ENCODE measurements around the gene TSPO2. TPM values are rescaled to one million over a fixed set of nuclear protein-coding genes. Genes with fewer than 3 reads are reported as not detected.

Gene TSPO2
- total RNA-seq, 1 experiment from 2014 or later, result not detected

DNA sequence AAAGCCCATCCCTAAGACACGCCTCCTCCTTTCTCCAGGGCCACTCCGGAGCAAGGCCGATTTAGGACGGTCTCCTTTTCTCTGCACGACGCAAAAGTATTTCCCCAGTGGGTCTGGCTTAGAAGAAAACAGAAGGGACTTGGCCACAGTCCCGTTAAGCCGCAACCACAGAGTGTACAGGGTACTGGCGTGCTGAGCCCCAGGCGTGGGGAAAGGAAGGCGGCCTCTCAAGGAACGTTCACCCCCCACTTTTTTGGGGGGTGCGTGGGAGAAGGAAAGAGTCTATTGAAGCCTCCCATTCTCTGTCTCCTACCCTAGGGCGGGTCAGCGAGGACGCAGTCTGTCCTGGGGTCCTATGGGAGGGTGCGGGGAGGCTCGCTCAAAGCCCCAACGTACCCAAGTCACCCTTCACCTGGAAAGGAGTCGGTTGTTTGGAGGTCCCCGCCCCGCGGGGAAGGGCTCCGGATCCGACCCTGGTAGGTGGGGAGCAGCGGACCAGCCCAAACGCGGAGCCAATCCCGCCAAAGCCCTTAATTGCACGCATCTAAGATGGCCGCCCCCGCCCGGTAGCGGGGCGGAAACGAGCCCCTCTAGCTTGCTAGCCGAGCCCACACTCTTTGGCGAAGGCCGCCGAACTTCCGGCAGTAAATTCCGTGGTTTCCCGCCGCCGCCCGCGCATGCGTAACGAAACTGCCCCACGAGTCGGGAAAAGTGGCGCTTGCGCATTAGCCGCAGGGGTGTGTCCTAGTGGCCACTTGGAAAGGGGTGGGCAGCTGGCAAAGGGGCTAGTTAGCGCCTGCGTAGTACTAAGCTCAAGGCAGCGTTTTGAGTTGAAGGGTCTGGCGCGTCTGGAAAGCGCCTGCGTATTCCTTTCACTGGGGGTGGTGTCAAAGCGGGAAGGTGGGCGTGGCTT is 29.9 kb downstream of the TSPO2 start, which contains the start of gene OARD1:
Gene OARD1, minus strand, starts transcription at position 434 of the 913 bp plus-strand sequence. CDS start 722 bp downstream, outside the sequence.
- peak; percentile 99 for DNase-seq (ENCODE audit: low spot score)
- in situ Hi-C loops (cut with HindIII; ENCODE audit: low sequenced_read_pairs), result no loop called here

DNA sequence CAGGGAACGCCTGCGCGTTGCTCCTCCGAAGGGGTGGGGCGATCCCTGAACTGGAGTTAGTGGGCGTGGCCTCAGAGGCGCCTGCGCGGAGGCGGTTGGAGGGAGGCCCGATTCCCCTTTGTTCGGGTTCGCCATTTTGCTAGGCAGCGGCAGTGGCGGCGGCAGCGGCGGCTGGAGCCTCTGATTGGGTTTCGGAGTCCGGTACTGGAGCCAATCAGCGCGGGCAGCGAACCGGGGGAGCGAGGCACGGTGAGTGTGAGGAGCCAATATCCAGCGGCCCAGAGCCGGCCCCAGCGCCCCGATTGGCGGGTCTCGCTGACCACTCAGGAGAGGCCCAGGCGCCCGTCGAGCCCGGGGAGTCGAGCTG is 30.6 kb downstream of the TSPO2 start, which contains the start of gene NFYA:
Gene NFYA, plus strand, starts transcription at position 139 of the 367 bp plus-strand sequence. CDS start 6,116 bp downstream, outside the sequence.
- in situ Hi-C loops (cut with HindIII; ENCODE audit: low sequenced_read_pairs), result no loop called here
- no peak for DNase-seq (ENCODE audit: low spot score)

DNA sequence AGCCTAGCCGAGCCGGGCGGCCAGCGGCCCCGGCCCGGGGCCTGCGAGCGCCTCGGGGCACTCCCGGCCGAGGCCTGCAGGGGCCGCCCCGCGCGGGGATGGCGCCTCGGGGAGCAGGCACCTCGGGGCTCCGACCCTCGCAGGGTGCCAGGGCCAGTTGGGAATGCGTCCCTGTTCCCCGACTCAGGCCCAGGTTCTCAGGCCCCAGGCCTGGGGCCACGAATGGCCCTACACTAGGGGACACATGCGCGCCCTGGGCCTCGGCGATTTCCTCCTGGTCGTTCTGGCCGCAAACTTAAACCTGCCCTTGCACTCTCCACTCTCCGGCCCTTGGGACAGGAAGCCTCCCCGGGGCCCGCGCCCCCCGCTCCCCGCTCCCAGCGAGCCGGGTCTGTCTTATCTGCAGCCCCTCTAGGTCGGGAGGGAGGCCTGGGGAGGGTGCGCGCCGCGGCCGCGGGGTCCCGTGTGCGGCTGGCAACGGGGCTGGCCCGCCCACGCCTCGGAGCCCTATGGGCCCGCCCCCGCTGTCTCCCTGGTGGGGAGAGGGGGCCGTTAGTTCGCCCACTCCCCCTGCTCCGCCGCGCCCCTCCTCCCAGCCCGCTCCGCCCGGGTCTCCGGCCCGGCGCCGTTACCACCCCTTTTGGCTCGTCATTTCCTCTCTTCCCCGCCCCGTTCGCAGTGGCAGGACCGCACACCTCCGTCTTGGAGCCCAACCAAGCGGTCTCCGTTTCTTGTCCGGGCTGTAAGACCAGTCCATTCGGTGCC is 31.1 kb downstream of the TSPO2 start:
- in situ Hi-C loops (cut with HindIII; ENCODE audit: low sequenced_read_pairs), result no loop called here
- peak; percentile 89 for DNase-seq (ENCODE audit: low spot score)

DNA sequence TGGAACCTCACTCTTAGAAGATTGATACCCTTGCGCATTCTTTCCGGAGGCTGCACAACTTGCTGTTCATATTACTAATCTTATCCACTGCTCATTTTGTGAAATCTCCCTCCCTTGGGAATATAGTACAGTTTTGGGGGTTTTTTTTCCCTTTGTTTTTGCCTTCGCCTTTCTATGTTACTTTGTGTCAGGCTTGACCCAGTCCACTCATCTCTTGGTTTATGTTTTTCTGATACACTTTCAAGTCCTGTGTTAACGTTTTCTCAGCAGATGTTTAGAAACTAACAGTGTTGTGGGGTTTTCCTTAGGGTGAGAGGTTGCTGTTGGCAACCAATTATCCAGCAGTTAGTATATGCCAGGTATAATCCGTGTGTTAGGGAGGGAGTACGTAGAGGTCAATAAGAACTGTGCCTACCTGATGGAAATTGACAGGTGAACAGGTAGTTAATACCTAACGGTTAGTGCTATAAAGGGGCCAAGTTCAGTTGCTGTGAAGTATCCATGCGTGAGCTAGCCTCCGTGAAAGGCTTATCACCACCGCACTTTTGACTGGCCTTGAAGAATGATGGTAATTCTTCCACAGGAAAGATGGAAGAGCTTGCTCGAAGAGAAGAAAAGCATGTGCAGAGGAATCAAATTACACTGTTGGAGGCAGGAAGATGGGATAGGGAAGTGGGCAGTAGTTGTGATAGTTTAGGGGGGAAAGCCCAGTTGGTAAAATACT is 31.9 kb downstream of the TSPO2 start:
- DNase-seq (ENCODE audit: low spot score), result peak; percentile 53
- in situ Hi-C loops (cut with HindIII; ENCODE audit: low sequenced_read_pairs), result no loop called here

DNA sequence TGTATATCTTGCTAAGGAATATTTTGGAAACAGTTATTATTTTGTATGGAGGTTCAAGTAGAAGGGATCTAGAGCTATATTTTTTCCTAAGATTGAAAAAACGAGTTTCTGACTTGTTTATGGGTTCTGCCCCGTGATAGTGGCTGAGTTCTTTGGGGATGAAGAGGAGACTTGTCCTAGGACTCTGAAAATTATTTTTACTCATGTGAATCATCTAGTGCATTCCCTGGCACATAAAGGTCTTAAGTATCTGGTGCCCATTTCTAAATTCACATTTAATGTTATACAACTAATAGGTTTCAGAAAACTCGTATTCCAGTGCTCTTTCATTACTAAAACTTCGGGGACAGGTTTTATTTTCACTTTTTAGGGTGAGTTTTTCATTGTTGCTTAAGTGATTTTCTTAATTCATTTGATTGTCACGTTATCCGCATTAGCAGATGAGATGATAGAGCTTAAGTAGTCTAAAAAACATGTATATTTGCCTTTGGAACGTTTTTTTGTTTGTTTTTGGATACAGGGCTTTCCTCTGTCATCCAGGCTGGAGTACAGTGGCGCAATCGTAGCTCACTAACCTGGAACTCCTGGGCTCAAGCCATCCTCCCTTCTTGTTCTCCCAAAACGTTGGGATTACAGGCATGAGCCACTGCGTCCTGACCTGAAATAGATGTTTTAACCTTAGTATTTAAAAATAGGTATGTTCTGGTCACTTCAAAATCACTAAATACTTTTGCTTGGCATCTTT is 32.6 kb downstream of the TSPO2 start:
- in situ Hi-C loops (cut with HindIII; ENCODE audit: low sequenced_read_pairs), result no loop called here
- peak; percentile 37 for DNase-seq (ENCODE audit: low spot score)

DNA sequence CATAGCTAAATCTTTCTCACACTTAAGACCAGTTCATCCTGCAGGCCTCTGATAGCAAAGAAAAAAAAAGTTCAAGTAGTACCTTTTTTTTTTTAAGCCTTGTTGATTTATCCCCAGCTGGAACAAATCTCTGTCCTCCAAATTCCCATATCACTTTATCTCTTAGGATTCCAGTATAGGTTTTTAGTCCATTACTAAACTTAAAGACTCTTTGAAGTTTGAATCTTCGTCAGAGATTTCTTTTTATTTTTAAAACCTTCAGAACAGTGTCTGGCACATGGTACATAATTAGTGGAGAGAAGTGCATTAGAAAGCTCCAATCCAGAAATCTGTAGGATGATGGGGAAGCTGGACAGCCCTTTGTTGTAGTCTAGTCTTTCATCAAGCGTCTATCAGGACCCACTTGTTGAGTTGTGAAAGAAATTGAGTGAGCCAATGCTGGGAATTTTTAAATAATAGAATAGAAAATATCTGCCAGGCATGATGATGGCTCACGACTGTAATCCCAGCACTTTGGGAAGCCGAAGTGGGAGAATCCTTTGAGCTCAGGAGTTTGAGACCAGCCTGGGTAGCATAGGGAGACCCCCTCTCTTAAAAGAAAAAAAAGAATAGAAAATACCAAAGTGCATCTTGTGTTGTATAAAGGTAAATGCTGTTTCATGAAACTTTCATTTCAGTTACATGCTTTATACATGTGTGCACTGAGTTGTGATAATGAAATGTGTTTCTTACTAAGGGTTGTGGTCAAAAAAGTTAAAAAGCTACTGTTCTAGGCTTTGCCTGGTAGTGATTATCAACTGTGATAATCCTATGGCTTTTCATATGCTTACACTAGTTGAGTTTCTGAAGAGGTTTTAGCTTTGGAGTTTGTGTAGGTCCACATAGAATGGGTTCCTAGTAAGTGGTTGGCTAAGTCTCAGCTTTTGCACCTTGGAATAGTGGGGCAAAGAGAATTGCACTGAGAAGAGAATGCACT is 33.7 kb downstream of the TSPO2 start:
- in situ Hi-C loops (cut with HindIII; ENCODE audit: low sequenced_read_pairs), result no loop called here
- DNase-seq (ENCODE audit: low spot score), result no peak

DNA sequence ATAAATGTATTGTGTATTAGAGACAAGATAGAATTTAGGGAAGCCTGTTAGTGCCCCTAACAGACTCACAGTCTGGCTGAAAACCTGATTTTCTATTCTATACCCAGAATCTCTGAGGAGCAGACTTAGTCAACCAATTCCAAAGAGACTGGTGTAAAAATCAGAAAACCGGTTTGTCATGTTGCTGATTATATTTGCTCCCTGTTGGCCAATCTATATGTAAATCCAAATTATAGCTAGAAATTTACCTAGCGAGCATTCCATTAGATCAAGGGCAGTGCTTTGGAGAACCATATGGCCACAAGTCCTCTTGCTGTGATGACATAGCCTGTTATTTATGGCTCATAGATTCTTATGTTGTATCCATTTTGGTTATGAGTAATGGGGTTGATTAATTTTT is 35.3 kb downstream of the TSPO2 start:
- in situ Hi-C loops (cut with HindIII; ENCODE audit: low sequenced_read_pairs), result no loop called here
- peak; percentile 59 for DNase-seq (ENCODE audit: low spot score)

DNA sequence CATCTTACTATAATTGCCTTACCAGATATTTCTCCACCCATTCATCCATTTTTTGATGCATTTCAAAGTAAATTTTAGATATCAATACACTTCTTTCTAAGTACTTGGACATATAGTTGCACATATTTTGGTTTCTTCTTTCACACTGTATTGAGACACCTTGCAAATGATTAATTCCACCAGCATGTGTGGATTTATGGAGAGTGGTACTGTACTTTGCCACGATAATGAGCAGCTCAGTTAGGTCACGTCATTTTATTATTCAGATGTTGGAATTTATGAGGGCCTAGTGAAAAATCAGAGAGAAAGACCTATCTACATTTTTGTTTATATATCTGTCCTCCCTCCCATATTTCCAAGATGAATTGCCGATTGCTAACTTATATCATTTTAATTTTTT is 35.8 kb downstream of the TSPO2 start:
- peak; percentile 21 for DNase-seq (ENCODE audit: low spot score)
- in situ Hi-C loops (cut with HindIII; ENCODE audit: low sequenced_read_pairs), result no loop called here

DNA sequence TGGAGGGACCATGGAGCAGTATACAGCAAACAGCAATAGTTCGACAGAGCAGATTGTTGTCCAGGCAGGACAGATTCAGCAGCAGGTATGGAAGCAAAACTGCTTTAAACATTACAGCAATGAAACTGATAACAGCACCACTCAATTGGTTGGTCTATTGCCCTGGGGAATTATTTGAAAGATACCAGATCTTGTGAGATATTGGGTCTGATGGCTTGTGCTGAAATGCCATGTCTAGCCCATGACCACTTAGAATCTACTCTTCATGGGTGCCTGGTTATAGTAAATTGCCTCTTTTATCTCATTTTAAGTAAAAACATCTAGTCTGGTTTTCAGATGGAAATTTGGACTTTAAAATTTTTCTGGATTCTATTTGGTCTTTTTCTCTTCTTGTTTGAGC is 36.8 kb downstream of the TSPO2 start:
- in situ Hi-C loops (cut with HindIII; ENCODE audit: low sequenced_read_pairs), result no loop called here
- no peak for DNase-seq (ENCODE audit: low spot score)

DNA sequence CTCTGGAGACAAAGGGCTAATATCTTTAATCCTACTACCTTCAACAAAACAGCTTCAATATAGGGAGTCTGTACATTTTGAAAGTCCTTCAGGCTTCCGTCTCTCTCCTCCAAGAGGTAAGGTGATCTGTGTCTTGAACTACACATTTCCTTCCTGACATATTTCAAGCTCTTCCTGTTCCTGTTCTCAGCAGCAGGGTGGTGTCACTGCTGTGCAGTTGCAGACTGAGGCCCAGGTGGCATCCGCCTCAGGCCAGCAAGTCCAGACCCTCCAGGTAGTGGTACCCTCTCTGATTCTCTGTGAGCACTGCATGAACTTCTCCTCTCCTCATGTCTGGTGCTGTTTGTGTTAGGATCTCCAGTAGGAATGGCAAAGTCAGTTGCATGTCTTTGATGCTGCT is 38.4 kb downstream of the TSPO2 start:
- in situ Hi-C loops (cut with HindIII; ENCODE audit: low sequenced_read_pairs), result no loop called here
- DNase-seq (ENCODE audit: low spot score), result no peak

DNA sequence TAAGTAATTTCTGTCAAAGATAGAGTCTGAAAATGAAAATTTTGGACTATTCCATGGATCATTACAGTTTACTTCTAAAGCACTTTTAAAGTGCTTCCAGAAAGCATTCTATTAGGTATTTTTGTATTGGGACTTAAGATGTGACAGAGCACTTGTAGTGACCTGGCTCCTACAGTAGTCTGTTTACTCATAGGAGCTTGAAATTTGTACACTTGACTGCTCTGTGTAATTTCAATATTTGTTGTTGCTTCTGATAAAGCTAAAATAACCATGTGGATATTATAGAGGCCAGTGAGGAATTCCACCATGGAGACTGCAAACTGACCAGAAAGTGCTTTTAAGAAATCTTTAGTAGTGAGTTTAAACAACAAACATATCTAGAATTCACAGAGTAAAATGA is 40.8 kb downstream of the TSPO2 start:
- in situ Hi-C loops (cut with HindIII; ENCODE audit: low sequenced_read_pairs), result no loop called here

DNA sequence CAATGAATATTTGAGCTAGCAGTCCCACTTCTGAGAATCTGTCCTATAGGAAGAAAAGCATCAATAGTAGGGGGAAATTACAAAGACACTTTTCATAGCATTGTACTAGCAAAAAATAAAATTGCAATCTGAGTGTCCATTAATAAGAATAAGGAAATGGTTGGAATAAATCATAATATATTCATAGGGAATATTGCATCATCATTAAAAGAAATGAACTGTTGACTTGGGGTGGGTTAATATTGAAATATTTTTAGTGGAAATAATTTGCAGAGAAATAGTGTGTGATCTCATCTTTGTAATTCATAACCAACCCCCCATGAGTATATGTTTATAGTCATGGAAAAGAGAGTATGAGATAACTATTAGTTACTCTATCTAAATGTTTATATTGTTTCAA is 42.9 kb downstream of the TSPO2 start:
- DNase-seq (ENCODE audit: low spot score), result no peak
- in situ Hi-C loops (cut with HindIII; ENCODE audit: low sequenced_read_pairs), result no loop called here

More for the DNA sequence above, 40.8 kb downstream of the TSPO2 start:
- no peak for DNase-seq (ENCODE audit: low spot score)

DNA sequence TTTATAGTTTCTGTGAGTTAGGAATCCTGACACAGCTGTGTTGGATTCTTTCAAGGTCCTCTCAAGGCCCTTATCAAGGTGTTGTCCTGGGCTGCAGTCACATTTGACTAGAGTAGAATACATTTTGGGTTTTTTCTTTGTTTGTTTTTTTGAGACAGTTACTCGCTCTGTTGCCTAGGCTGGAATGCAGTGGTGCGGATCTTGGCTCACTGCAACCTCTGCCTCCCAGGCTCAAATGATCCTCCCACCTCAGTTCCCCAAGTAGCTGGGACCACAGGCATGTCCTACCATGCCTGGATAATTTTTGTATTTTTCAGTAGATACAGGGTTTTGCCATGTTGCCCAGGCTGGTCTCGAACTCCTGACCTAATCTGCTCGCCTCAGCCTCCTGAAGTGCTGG is 46.2 kb downstream of the TSPO2 start:
- no peak for DNase-seq (ENCODE audit: low spot score)
- in situ Hi-C loops (cut with HindIII; ENCODE audit: low sequenced_read_pairs), result no loop called here

DNA sequence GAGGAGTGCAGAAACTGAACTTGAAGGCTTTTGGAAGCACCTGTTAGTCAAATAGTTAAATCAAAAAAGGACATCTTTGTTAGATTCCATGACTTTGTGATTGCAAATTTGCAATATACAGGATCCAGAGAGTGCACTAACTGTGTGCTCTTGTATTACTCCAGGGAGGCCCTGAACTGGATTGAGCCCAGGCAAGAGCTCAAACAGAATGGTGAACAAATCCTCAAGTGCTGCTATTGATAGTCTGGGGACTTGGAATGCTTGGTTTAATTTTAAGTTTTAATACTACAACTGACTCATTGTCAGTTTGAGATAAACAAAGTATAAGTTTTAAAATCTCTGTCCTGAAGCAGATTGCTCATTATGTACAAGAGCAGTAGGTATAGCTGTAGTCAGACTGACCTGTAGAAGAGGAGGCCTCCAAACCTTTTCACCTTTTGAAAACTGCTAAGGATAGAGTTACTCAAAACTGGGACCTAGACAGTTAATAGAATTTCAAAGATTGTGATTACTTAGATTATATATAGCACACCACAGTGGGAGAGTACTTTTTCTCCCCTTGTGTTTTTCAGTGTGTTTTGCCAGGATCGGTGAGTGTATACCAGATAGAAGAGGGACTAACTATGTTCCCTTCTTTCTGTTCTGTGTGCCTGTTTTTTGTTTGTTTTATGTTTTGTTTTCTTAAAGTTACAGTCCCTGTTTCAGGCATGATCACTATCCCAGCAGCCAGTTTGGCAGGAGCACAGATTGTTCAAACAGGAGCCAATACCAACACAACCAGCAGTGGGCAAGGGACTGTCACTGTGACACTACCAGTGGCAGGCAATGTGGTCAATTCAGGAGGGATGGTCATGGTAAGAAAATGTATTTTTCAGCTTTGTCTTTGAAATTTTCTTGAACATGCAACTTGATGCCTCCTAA is 48.8 kb downstream of the TSPO2 start:
- no peak for DNase-seq (ENCODE audit: low spot score)
- in situ Hi-C loops (cut with HindIII; ENCODE audit: low sequenced_read_pairs), result no loop called here

DNA sequence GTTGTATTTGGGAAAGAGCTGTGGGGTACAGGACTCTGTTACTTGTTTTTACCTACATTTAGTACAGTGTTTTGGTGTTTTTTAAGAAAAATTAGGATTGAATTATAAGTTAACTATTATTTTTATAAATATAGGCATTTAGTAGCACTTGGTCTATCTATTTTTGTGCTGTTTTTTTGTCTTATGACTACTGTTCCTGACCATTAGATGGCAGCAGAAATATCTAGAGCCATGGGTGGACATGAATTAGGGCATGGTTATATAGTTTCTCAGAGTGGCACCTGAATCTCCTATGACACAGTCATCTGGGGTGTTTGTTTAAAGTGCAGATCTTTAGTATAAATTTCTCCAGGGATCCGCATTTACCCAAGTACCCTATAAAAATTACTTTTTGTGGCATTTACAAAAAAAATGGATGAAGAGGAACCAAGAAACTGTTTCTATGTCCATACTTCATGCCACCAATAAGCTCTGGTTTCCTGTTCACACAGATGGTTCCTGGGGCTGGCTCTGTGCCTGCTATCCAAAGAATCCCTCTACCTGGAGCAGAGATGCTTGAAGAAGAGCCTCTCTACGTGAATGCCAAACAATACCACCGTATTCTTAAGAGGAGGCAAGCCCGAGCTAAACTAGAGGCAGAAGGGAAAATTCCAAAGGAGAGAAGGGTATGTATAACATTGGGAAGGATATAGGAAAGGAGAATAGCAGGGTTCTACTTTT is 50.3 kb downstream of the TSPO2 start:
- DNase-seq (ENCODE audit: low spot score), result peak; percentile 14
- in situ Hi-C loops (cut with HindIII; ENCODE audit: low sequenced_read_pairs), result no loop called here

DNA sequence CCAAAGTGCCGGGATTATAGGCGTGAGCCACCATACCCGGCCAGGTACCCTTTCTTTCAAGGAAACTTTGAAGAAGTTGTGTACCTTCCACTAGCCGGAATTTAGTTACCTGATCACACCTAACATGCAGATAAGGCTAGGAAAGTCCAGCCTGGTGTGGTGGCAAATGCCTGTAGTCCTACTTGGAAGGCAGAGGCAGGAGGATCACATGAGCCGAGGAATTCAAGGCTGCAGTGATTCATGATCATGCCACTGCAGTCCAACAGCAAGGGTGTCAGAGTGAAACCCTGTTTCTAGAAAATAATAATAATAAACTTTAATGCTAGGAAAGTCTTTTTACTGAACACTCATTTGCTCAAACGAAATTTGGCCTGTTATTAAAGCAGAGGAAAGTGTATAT is 51.5 kb downstream of the TSPO2 start:
- in situ Hi-C loops (cut with HindIII; ENCODE audit: low sequenced_read_pairs), result no loop called here
- no peak for DNase-seq (ENCODE audit: low spot score)
